Pancreas (tissue), 10 donors: Measurements from ENCODE around the gene MAP7. TPM values are rescaled to one million over a fixed set of nuclear protein-coding genes. Genes with fewer than 3 reads are reported as not detected.

Experiments used
- ATAC-seq, 4 donors: fragments of 200-7000 bp; cut with Tn5 transposase; one replicate each; pipeline versions ENCODE4 v1.8.0 to v1.9.1; 2020; ENCODE audit warnings: mild to moderate bottlenecking in 4 of 4, moderate library complexity in 4 of 4
- DNase-seq, 6 donors: peaks; one replicate each; pipeline ENCODE4 v3.0.0-alpha.2; 2020
- FAIRE-seq: peaks from 2 replicates; lab custom pipeline; 2012; peaks lifted over from hg19 to GRCh38; lab: Jason Lieb, UNC
- H3K27ac ChIP-seq, 4 donors: fragments of 200-600 bp; sonication (generic); 1 replicate in 3 of 4; 2 replicates in 1 of 4; pipeline versions ENCODE4 v1.5.0 to v1.8.0; 2020
- H3K27me3 ChIP-seq, 4 donors: fragments of 200-600 bp; one replicate each; pipeline ENCODE4 v1.8.0; 2021
- H3K36me3 ChIP-seq, 3 donors: fragments of 200-600 bp; sonication (generic) in 1 of 3; one replicate each; pipeline versions ENCODE4 v1.5.0 to v1.8.0; 2020 to 2021
- H3K4me1 ChIP-seq, 3 donors: fragments of 200-600 bp; one replicate each; pipeline ENCODE4 v1.8.0; 2021
- H3K4me3 ChIP-seq, 4 donors: fragments of 200-600 bp; sonication (generic) in 2 of 4; one replicate each; pipeline versions ENCODE4 v1.5.0 to v1.8.0; 2020 to 2021
- H3K9me3 ChIP-seq, 4 donors: fragments of 200-600 bp; one replicate each; pipeline ENCODE4 v1.8.0; 2021
- WGBS, 2 donors: extraction: QIAGEN DNeasy Blood & Tissue Kit; methylation state at CpG; one replicate each; pipeline ENCODE4 v1.1.7; 2013; 5-methylcytosine and 5-hydroxymethylcytosine counted together
- intact Hi-C, 3 donors: fragments of 100-400 bp; cut with DNase I; formaldehyde crosslinking; loops; one replicate each; pipeline versions ENCODE4 v1.11.1 to v1.14.2; 2022
- polyA plus RNA-seq, 2 donors: library from polyadenylated mRNA; stranded (reverse); fragments of 200-250 nt; gene quantifications; one replicate each; pipeline ENCODE4 v1.2.3, GENCODE V29; 2013
- total RNA-seq, 6 donors: library from RNA; stranded (reverse); fragmentation: NEBNext Ultra II Directional in 4 of 6; extraction: Animal tissue kit (Norgen Biotek cat#: 25700) in 4 of 6; gene quantifications; one replicate each; pipeline versions ENCODE4 v1.2.1 to v1.2.4, GENCODE V29; 2021 to 2023
- TF ChIP-seq, protein P1 (sequence below), 4 donors: fragments of 200-600 bp; sonication (generic) in 3 of 4; IDR thresholded peaks; one replicate each; pipeline versions ENCODE4 v1.5.0 to v1.8.0; 2021; ENCODE audit warnings: antibody characterized with exemption in 4 of 4
- donor health status: healthy with polysubstance abuse.
- donor health status: DM: no; HTN: no; CAD: no; lungs with moderate emphysema.
- donor health status: DM: no; HTN: no; CAD: no.
- donor health status: control.
- donor health status: control.
- donor health status: Bipolar disorder and iron deficiency.
- donor health status: DM: yes; HTN: yes; CAD: no.
- donor health status: DM: no; HTN: no; CAD: no.
- donor health status: DM: no; HTN: no; CAD: no.
- donor health status: DM: yes; HTN: yes; CAD: no.

Gene MAP7
- total and polyA plus RNA-seq, 8 donors: 10.7 to 37.9 (median 24.9) TPM

DNA sequence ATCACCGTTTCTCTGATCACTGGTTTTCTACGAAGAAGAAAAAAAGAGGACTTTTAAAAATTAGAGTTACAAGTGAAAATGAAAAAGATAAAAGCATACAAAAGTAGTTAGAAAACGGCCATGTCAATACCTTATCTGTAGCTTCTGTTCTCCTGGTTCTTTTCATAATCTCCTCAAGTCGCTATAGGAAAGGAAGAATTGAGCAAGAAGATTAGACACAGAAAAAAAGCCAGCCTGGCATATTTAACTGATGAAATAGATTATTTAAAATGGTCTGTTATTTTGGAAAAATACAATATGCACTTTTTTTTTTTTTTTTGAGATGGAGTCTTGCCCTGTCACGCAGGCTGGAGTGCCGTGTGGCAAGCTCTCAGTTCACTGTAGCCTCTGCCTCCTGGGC lies 190.4 kb downstream of the MAP7 start:
- TF ChIP-seq, protein P1, sequence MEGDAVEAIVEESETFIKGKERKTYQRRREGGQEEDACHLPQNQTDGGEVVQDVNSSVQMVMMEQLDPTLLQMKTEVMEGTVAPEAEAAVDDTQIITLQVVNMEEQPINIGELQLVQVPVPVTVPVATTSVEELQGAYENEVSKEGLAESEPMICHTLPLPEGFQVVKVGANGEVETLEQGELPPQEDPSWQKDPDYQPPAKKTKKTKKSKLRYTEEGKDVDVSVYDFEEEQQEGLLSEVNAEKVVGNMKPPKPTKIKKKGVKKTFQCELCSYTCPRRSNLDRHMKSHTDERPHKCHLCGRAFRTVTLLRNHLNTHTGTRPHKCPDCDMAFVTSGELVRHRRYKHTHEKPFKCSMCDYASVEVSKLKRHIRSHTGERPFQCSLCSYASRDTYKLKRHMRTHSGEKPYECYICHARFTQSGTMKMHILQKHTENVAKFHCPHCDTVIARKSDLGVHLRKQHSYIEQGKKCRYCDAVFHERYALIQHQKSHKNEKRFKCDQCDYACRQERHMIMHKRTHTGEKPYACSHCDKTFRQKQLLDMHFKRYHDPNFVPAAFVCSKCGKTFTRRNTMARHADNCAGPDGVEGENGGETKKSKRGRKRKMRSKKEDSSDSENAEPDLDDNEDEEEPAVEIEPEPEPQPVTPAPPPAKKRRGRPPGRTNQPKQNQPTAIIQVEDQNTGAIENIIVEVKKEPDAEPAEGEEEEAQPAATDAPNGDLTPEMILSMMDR (IDR thresholded peaks at IDR 0.05): no peak
- ATAC-seq: no peak
- Histone ChIP-seq H3K9me3 (no peaks in the 10 kb centered on the region), H3K27ac (no peak overlapping the region), H3K36me3 (peaks cover 0 to 61% (median 0%) of the 10 kb centered on the region in 3 donors), H3K27me3 (no peaks in the 10 kb centered on the region), H3K4me1 (no peaks in the 10 kb centered on the region), H3K4me3 (no peak overlapping the region)
- 83 to 88% methylated on average over 6 of the region's 6 CpGs for WGBS, 2 donors
- no peak for DNase-seq
- intact Hi-C loops: no loop called here
- FAIRE-seq: no peak

GRCh38 chr6:136351518-136352110 lies 198.6 kb downstream of the MAP7 start:
- DNase-seq: no peak
- FAIRE-seq: no peak
- intact Hi-C loops: no loop called here
- Histone ChIP-seq H3K27ac (no peak overlapping the region), H3K4me1 (no peaks in the 10 kb centered on the region), H3K4me3 (no peak overlapping the region), H3K27me3 (no peaks in the 10 kb centered on the region), H3K36me3 (peaks cover 0 to 6% (median 0%) of the 10 kb centered on the region in 3 donors), H3K9me3 (no peaks in the 10 kb centered on the region)
- ATAC-seq: peak in 1 of 4 donors; percentile 29
- WGBS, 2 donors: 31 to 32% methylated on average over 2 of the region's 2 CpGs
- TF ChIP-seq, protein P1 (IDR thresholded peaks at IDR 0.05): no peak

DNA sequence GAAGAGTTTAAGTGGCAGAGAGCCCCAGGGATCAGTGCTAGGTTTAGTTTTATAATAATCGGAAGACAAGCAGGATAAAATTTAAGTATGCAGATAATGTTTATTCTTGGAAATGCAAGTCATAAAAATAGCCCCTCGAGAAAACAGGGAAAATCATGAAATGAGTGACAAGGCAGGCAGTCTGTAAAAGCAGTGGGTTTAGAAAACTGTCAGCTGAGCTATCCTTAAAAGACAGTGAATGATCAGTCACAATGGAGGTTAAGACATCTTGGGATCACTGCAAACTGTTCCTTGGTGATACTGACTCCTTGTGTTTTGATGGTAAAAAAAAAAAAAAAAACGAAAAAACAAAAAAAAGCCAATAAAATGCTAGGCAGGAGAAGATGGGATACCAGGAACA lies 199.3 kb downstream of the MAP7 start:
- H3K9me3 ChIP-seq: no peaks in the 10 kb centered on the region
- ATAC-seq: no peak
- TF ChIP-seq, protein P1 (IDR thresholded peaks at IDR 0.05): no peak
- H3K4me1 ChIP-seq: no peaks in the 10 kb centered on the region
- H3K27ac ChIP-seq: no peak overlapping the region
- intact Hi-C loops: no loop called here
- 72 to 75% methylated on average over 3 of the region's 3 CpGs for WGBS, 2 donors
- no peaks in the 10 kb centered on the region for H3K36me3 ChIP-seq
- no peak overlapping the region for H3K4me3 ChIP-seq
- no peak for FAIRE-seq
- no peak for DNase-seq
- no peaks in the 10 kb centered on the region for H3K27me3 ChIP-seq

DNA sequence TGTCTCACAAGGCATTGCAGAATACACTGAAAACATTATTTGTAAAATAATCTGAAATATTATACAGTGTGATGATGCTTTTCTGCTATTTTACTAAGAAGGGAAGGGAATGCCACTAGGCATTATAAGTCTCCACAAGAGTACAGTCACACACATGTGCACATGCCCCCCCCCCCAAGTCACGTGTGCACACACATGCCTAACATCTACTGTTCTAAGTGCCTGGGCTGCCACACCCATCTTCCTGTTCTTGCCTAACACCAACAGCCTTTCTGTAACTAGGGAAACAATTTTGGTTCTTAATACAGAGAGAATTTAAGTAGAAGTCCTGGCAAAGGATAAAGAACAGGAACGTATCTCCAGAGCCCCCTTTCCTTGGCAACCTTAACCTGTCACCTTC lies 202.4 kb downstream of the MAP7 start:
- no peak for DNase-seq

GRCh38 chr6:136345145-136345544 lies 205.1 kb downstream of the MAP7 start:
- H3K27ac ChIP-seq: no peak overlapping the region
- no peak for DNase-seq
- TF ChIP-seq, protein P1 (IDR thresholded peaks at IDR 0.05): no peak
- intact Hi-C loops: no loop called here
- H3K4me3 ChIP-seq: no peak overlapping the region
- H3K9me3 ChIP-seq: no peaks in the 10 kb centered on the region
- WGBS, 2 donors: 84 to 96% methylated on average over 2 of the region's 2 CpGs
- peaks cover 0 to 15% (median 0%) of the 10 kb centered on the region in 3 donors for H3K36me3 ChIP-seq
- no peak for FAIRE-seq
- H3K4me1 ChIP-seq: no peaks in the 10 kb centered on the region
- no peaks in the 10 kb centered on the region for H3K27me3 ChIP-seq
- no peak for ATAC-seq

More for the DNA sequence above, 202.4 kb downstream of the MAP7 start:
- intact Hi-C loops: no loop called here
- no peak for FAIRE-seq
- TF ChIP-seq, protein P1 (IDR thresholded peaks at IDR 0.05): no peak
- no peak overlapping the region for H3K4me3 ChIP-seq
- H3K27me3 ChIP-seq: no peaks in the 10 kb centered on the region
- H3K9me3 ChIP-seq: no peaks in the 10 kb centered on the region
- ATAC-seq: no peak
- WGBS, 2 donors: 85 to 91% methylated on average over 2 of the region's 2 CpGs
- H3K27ac ChIP-seq: no peak overlapping the region
- H3K36me3 ChIP-seq: peaks cover 0 to 15% (median 0%) of the 10 kb centered on the region in 3 donors
- H3K4me1 ChIP-seq: no peaks in the 10 kb centered on the region
